ENCODE measurements around the gene PNMA6E.

The PNMA6E gene

DNA sequence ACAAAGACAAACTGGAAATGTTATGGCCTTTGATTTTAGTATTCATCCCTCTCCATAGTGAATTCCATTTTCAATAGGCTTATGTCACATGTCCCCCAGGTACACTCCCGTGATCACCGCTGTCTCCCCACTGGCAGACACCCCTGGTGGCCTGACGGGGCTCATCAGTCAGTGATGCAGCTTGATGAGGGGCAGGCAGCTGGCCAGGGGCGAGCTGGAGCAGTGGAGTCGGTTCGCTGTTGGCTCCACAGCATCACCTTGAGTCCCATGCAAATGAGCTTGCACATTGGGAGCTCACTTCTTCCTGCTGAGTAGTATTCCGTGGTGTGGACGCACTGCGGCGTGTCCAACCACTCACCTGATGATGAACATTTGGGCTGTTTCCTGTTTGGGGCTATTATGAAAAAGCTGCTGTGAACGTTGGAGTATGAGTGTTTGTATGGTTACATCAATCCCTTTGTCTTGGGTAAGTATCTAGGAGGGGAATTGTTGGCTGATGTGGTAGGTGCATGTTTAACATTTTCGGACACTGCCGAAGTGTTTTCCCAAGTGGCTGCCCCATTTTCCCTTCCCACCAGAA, 39.5 kb upstream of the PNMA6E start:
- Histone ChIP-seq H3K4me3 (ENCODE audit: low read length) (no peak overlapping the region), H3K9me2 (replicated peaks; ENCODE audit: insufficient read depth, low read length) (no peaks in the 10 kb centered on the region), H3K9me3 (replicated peaks; ENCODE audit: insufficient read depth, low read length) (no peaks in the 10 kb centered on the region), H2AFZ (ENCODE audit: low read length) (no peak overlapping the region), H3K9ac (ENCODE audit: low read length) (no peak overlapping the region), H3F3A (ENCODE audit: insufficient read depth, low read length) (no peaks in the 10 kb centered on the region), H3K4me1 (ENCODE audit: low read length) (no peaks in the 10 kb centered on the region), H3K36me3 (replicated peaks; ENCODE audit: insufficient read depth, low read length) (no peaks in the 10 kb centered on the region), H3K4me2 (ENCODE audit: low read depth, low read length) (no peak overlapping the region), H4K20me1 (ENCODE audit: insufficient read depth, low read length) (no peaks in the 10 kb centered on the region), H3K27me3 (replicated peaks; ENCODE audit: insufficient read depth, low read length) (no peaks in the 10 kb centered on the region), H3K27ac (ENCODE audit: low read length) (no peak overlapping the region), H3K79me2 (ENCODE audit: low read length) (no peaks in the 10 kb centered on the region)
- TF ChIP-seq, protein P1, sequence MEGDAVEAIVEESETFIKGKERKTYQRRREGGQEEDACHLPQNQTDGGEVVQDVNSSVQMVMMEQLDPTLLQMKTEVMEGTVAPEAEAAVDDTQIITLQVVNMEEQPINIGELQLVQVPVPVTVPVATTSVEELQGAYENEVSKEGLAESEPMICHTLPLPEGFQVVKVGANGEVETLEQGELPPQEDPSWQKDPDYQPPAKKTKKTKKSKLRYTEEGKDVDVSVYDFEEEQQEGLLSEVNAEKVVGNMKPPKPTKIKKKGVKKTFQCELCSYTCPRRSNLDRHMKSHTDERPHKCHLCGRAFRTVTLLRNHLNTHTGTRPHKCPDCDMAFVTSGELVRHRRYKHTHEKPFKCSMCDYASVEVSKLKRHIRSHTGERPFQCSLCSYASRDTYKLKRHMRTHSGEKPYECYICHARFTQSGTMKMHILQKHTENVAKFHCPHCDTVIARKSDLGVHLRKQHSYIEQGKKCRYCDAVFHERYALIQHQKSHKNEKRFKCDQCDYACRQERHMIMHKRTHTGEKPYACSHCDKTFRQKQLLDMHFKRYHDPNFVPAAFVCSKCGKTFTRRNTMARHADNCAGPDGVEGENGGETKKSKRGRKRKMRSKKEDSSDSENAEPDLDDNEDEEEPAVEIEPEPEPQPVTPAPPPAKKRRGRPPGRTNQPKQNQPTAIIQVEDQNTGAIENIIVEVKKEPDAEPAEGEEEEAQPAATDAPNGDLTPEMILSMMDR (IDR thresholded peaks at IDR 0.05; ENCODE audit: low read length): no peak
- TF ChIP-seq EZH2 (optimal IDR thresholded peaks at IDR 0.05; ENCODE audit: low read depth, low read length) (no peak), EZH2phosphoT487 (IDR thresholded peaks at IDR 0.05; ENCODE audit: low read length) (no peak)
- no peak for DNase-seq

DNA sequence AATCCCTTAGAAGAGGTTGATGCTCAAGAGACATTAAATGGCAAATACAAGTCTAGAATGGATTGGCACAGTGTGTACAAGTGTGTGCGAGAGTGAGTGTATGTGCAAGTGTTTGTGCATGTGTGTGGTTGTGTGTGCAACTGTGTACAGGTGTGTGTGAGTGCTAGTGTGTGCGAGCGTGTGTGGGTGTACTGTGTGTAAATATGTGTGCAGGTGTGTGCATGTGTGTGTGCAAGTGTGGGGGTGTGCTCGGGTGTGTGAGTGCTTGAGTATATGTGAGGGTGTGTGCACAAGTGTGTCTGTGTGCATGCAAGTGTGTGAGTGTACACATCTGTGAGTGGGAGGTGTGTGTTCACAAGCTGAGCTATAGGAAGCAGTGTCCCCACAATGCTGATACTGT, 38.8 kb upstream of the PNMA6E start:
- TF ChIP-seq, protein P1 (IDR thresholded peaks at IDR 0.05; ENCODE audit: low read length): no peak
- TF ChIP-seq EZH2 (optimal IDR thresholded peaks at IDR 0.05; ENCODE audit: low read depth, low read length): no peak
- no peak for TF ChIP-seq EZH2phosphoT487 (IDR thresholded peaks at IDR 0.05; ENCODE audit: low read length)
- Histone ChIP-seq H3K9me3 (replicated peaks; ENCODE audit: insufficient read depth, low read length) (no peaks in the 10 kb centered on the region), H3K4me3 (ENCODE audit: low read length) (no peak overlapping the region)

GRCh38 chrX:153438532-153438931, 37.4 kb upstream of the PNMA6E start:
- no peak overlapping the region for H2AFZ ChIP-seq (ENCODE audit: low read length)
- H3K79me2 ChIP-seq (ENCODE audit: low read length): no peaks in the 10 kb centered on the region
- no peak overlapping the region for H3K27ac ChIP-seq (ENCODE audit: low read length)
- no peak for DNase-seq
- no peak for TF ChIP-seq EZH2 (optimal IDR thresholded peaks at IDR 0.05; ENCODE audit: low read depth, low read length)
- TF ChIP-seq, protein P1 (IDR thresholded peaks at IDR 0.05; ENCODE audit: low read length): peak; percentile 26
- TF ChIP-seq EZH2phosphoT487 (IDR thresholded peaks at IDR 0.05; ENCODE audit: low read length): no peak
- H3K4me2 ChIP-seq (ENCODE audit: low read depth, low read length): no peak overlapping the region
- H3K4me1 ChIP-seq (ENCODE audit: low read length): no peaks in the 10 kb centered on the region
- H4K20me1 ChIP-seq (ENCODE audit: insufficient read depth, low read length): no peaks in the 10 kb centered on the region
- H3K36me3 ChIP-seq (replicated peaks; ENCODE audit: insufficient read depth, low read length): no peaks in the 10 kb centered on the region
- H3K9me3 ChIP-seq (replicated peaks; ENCODE audit: insufficient read depth, low read length): no peaks in the 10 kb centered on the region
- no peaks in the 10 kb centered on the region for H3F3A ChIP-seq (ENCODE audit: insufficient read depth, low read length)
- no peaks in the 10 kb centered on the region for H3K9me2 ChIP-seq (replicated peaks; ENCODE audit: insufficient read depth, low read length)
- H3K27me3 ChIP-seq (replicated peaks; ENCODE audit: insufficient read depth, low read length): no peaks in the 10 kb centered on the region
- H3K9ac ChIP-seq (ENCODE audit: low read length): no peak overlapping the region
- H3K4me3 ChIP-seq (ENCODE audit: low read length): no peak overlapping the region

More for the DNA sequence above, 38.8 kb upstream of the PNMA6E start:
- H3K4me1 ChIP-seq (ENCODE audit: low read length): no peaks in the 10 kb centered on the region
- H3K79me2 ChIP-seq (ENCODE audit: low read length): no peaks in the 10 kb centered on the region
- no peak overlapping the region for H2AFZ ChIP-seq (ENCODE audit: low read length)
- no peaks in the 10 kb centered on the region for H4K20me1 ChIP-seq (ENCODE audit: insufficient read depth, low read length)
- H3K9ac ChIP-seq (ENCODE audit: low read length): no peak overlapping the region
- no peaks in the 10 kb centered on the region for H3K36me3 ChIP-seq (replicated peaks; ENCODE audit: insufficient read depth, low read length)
- DNase-seq: no peak
- no peak overlapping the region for H3K4me2 ChIP-seq (ENCODE audit: low read depth, low read length)
- no peaks in the 10 kb centered on the region for H3F3A ChIP-seq (ENCODE audit: insufficient read depth, low read length)
- H3K9me2 ChIP-seq (replicated peaks; ENCODE audit: insufficient read depth, low read length): no peaks in the 10 kb centered on the region
- no peaks in the 10 kb centered on the region for H3K27me3 ChIP-seq (replicated peaks; ENCODE audit: insufficient read depth, low read length)
- no peak overlapping the region for H3K27ac ChIP-seq (ENCODE audit: low read length)

Data from MM.1S (cell line).